Endothelial cell of umbilical vein (primary cell): ENCODE data around the gene DAO. TPM values are rescaled to one million over a fixed set of nuclear protein-coding genes. Genes with fewer than 3 reads are reported as not detected.

Experiments used
- BruUV-seq: library from RNA; stranded (reverse); fragments of 400-500 nt; replicated peaks from 2 replicates; lab custom pipeline; 2021; lab: Mats Ljungman, UMichigan
- CTCF ChIA-PET: fragments of 300-600, 350-600 bp; sonication (Branson Sonifier 250); formaldehyde crosslinking; loops from one replicate; lab custom pipeline; 2021; ENCODE audit warnings: antibody characterized with exemption, inconsistent platforms; lab: Charles Lee
- POLR2A ChIA-PET: fragments of 300-600, 350-600 bp; sonication (Branson Sonifier 250); formaldehyde crosslinking; loops from one replicate; lab custom pipeline; 2021; ENCODE audit warnings: antibody characterized with exemption, inconsistent platforms; lab: Charles Lee
- DNase-seq: peaks from one replicate; pipeline ENCODE4 v3.0.0-alpha.2; 2011; ENCODE audit warnings: low read depth, low spot score
- FAIRE-seq: peaks from 2 replicates; lab custom pipeline; 2011; peaks lifted over from hg19 to GRCh38; lab: Jason Lieb, UNC
- H2AFZ ChIP-seq: 2 replicates; pipeline ENCODE4 v1.6.0; 2012; ENCODE audit warnings: low read depth, low read length, control low read depth, inconsistent platforms
- H3K27ac ChIP-seq: 2 replicates; pipeline ENCODE4 v1.5.1; 2011; ENCODE audit warnings: low read depth, mild to moderate bottlenecking, control low read depth, low read length, moderate library complexity; ENCODE audit not compliant: insufficient read depth
- H3K27me3 ChIP-seq, 2 experiments: 2 replicates each; pipeline versions ENCODE4 v1.6.0 to v1.6.1; 2011; ENCODE audit warnings: low read length in 2 of 2, mixed read lengths in 1 of 2; ENCODE audit not compliant: control insufficient read depth in 2 of 2, insufficient read depth in 2 of 2
- H3K36me3 ChIP-seq, 2 experiments: 2 replicates in 1 of 2; 3 replicates in 1 of 2; pipeline ENCODE4 v1.5.1; 2011; ENCODE audit warnings: low read length in 2 of 2, mild to moderate bottlenecking in 1 of 2, moderate library complexity in 1 of 2; ENCODE audit not compliant: control insufficient read depth in 2 of 2, insufficient read depth in 2 of 2; ENCODE audit errors: extremely low read depth in 1 of 2
- H3K4me1 ChIP-seq: 3 replicates; pipeline ENCODE4 v1.5.1; 2011; ENCODE audit warnings: mild to moderate bottlenecking, low read length; ENCODE audit not compliant: control insufficient read depth, insufficient read depth; ENCODE audit errors: extremely low read depth
- H3K4me2 ChIP-seq: 2 replicates; pipeline ENCODE4 v1.6.1; 2011; ENCODE audit warnings: low read length, control low read depth, mixed read lengths; ENCODE audit not compliant: insufficient read depth
- H3K4me3 ChIP-seq, 3 experiments: fragments of 200-600 bp in 1 of 3; sonication (generic), shearing (Covaris generic) in 1 of 3; replicated peaks in 1 of 3; 2 replicates each; pipeline ENCODE4 v1.5.1; 2011 to 2016; ENCODE audit warnings: control low read depth in 3 of 3, low read length in 3 of 3, mild to moderate bottlenecking in 2 of 3, inconsistent platforms in 1 of 3, low read depth in 1 of 3, moderate library complexity in 1 of 3; ENCODE audit not compliant: insufficient read depth in 1 of 3
- H3K79me2 ChIP-seq: 2 replicates; pipeline ENCODE4 v1.6.0; 2012; ENCODE audit warnings: low read length, inconsistent platforms; ENCODE audit not compliant: control insufficient read depth, insufficient read depth
- H3K9ac ChIP-seq: replicated peaks from 2 replicates; pipeline ENCODE3; 2011; ENCODE audit warnings: low read length, control low read depth; ENCODE audit not compliant: insufficient read depth; ENCODE audit errors: extremely low read depth
- H3K9me1 ChIP-seq: replicated peaks from 3 replicates; pipeline ENCODE4 v1.6.0; 2011; ENCODE audit warnings: mild to moderate bottlenecking, low read length; ENCODE audit not compliant: control insufficient read depth, insufficient read depth; ENCODE audit errors: extremely low read depth
- H3K9me3 ChIP-seq: replicated peaks from 2 replicates; pipeline ENCODE4 v1.5.1; 2012; ENCODE audit warnings: low read length, inconsistent platforms; ENCODE audit not compliant: control insufficient read depth, insufficient read depth
- H4K20me1 ChIP-seq: replicated peaks from 2 replicates; pipeline ENCODE3; 2011; ENCODE audit warnings: mild to moderate bottlenecking, low read length; ENCODE audit not compliant: control insufficient read depth, insufficient read depth; ENCODE audit errors: extremely low read depth
- CTCF ChIP-seq, 2 donors: IDR thresholded peaks; 1 replicate in 1 of 2; 2 replicates in 1 of 2; pipeline ENCODE4 v1.5.1; 2011; ENCODE audit warnings: low read length in 2 of 2, mild to moderate bottlenecking in 2 of 2, moderate library complexity in 2 of 2, control low read depth in 1 of 2, inconsistent platforms in 1 of 2, low read depth in 1 of 2; ENCODE audit not compliant: insufficient read depth in 1 of 2; ENCODE audit errors: extremely low read depth in 1 of 2
- EZH2 ChIP-seq: IDR thresholded peaks from 2 replicates; pipeline ENCODE4 v1.6.1; 2012; ENCODE audit warnings: borderline replicate concordance, low read depth, mild to moderate bottlenecking, moderate library complexity, low read length, inconsistent platforms; ENCODE audit not compliant: severe bottlenecking
- FOS ChIP-seq: IDR thresholded peaks from 2 replicates; pipeline ENCODE4 v1.6.1; 2011; ENCODE audit warnings: mild to moderate bottlenecking, low read length, moderate library complexity, borderline replicate concordance; ENCODE audit not compliant: insufficient read depth
- GATA2 ChIP-seq: IDR thresholded peaks from 2 replicates; pipeline ENCODE4 v1.7.0; 2011; ENCODE audit warnings: low read depth, mild to moderate bottlenecking, moderate library complexity, mixed read lengths, low read length; ENCODE audit not compliant: insufficient read length, insufficient read depth
- JUN ChIP-seq: IDR thresholded peaks from 2 replicates; pipeline ENCODE4 v1.6.1; 2011; ENCODE audit warnings: borderline replicate concordance, low read depth; ENCODE audit not compliant: insufficient read length, insufficient read depth
- MYC ChIP-seq: IDR thresholded peaks from one replicate; pipeline ENCODE4 v1.6.1; 2011; ENCODE audit warnings: mild to moderate bottlenecking, low read depth, low read length
- POLR2AphosphoS5 ChIP-seq: IDR thresholded peaks from 2 replicates; pipeline ENCODE4 v1.6.1; 2012; ENCODE audit warnings: low read depth, mild to moderate bottlenecking, control low read depth, low read length, moderate library complexity; ENCODE audit not compliant: insufficient read depth
- dilution Hi-C: fragments of 300-500 bp; cut with MboI; formaldehyde crosslinking; loops from one replicate; pipeline ENCODE4 v1.15.0; 2019; ENCODE audit warnings: low sequenced_read_pairs; ENCODE audit not compliant: extremely low pct_ligation_motif_present
- intact Hi-C: fragments of 100-400 bp; cut with micrococcal nuclease; formaldehyde crosslinking; loops from one replicate; pipeline ENCODE4 v1.10.0; 2022
- polyA plus RNA-seq, 4 experiments: library from polyadenylated mRNA; depleted of rRNA in 3 of 4; stranded (reverse) in 3 of 4; unstranded in 1 of 4; fragments of >200 nt; gene quantifications; 2 replicates each; pipeline versions ENCODE4 v1.2.1 to v1.2.3, GENCODE V29; 2011 to 2012; ENCODE audit warnings: missing spikeins in 1 of 4
- total RNA-seq: library from RNA; stranded (reverse); gene quantifications from 2 replicates; pipeline ENCODE4 v1.2.3, GENCODE V29; 2021
- TF ChIP-seq, protein P1 (sequence below): IDR thresholded peaks from 2 replicates; pipeline ENCODE4 v1.6.1; 2011; ENCODE audit not compliant: insufficient read depth, insufficient read length

Gene DAO
- total and polyA plus RNA-seq, 2 donors (not counting 3 experiments of a cell fraction or from before 2014, with no cell fraction given): not detected

- no peak overlapping the region for H3K9ac ChIP-seq
- H3K27ac ChIP-seq: no peak overlapping the region
- no peak overlapping the region for H2AFZ ChIP-seq
- H3K79me2 ChIP-seq: no peaks in the 10 kb centered on the region
- intact Hi-C loops: no loop called here
- dilution Hi-C loops: no loop called here
- FAIRE-seq: no peak
- no peaks in the 10 kb centered on the region for H3K36me3 ChIP-seq
- no peaks in the 10 kb centered on the region for H3K9me1 ChIP-seq
- ChIA-PET CTCF (interaction anchor here (0.7 kb wide), 1 partner anchor 1249 kb away, joined by 3 read pairs; no protein-coding TSS in a partner anchor), POLR2A (no interaction called here)
- BruUV-seq: no TSS peak
- no peak overlapping the region for H3K4me2 ChIP-seq
- H4K20me1 ChIP-seq: no peaks in the 10 kb centered on the region
- peak; percentile 25 for DNase-seq
- TF ChIP-seq POLR2AphosphoS5 (no peak), MYC (no peak), GATA2 (no peak), JUN (no peak), CTCF (IDR thresholded peaks at IDR 0.05; ENCODE audit: extremely low read depth in 1 of 2, insufficient read depth in 1 of 2, low read depth in 1 of 2, low read length in 2 of 2) (no peak), FOS (no peak), EZH2 (no peak)
- TF ChIP-seq, protein P1, sequence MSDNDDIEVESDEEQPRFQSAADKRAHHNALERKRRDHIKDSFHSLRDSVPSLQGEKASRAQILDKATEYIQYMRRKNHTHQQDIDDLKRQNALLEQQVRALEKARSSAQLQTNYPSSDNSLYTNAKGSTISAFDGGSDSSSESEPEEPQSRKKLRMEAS: no peak
- H3K27me3 ChIP-seq: no peaks in the 10 kb centered on the region
- H3K4me3 ChIP-seq: no peak overlapping the region
- H3K4me1 ChIP-seq: no peaks in the 10 kb centered on the region
- H3K9me3 ChIP-seq: no peaks in the 10 kb centered on the region
Measured at GRCh38 chr12:108896336-108896735, 16.4 kb downstream of the DAO start.
